HG02970 (cell line): ENCODE data around the gene HCN1.
"Not testable (repeated sequence)": the region's sequence is repeated elsewhere in the genome, so short reads cannot be mapped to it uniquely, and the experiment has no call there.

ENCODE experiments used
- ATAC-seq: cut with Tn5 transposase; IDR thresholded peaks from one replicate; pipeline ENCODE4 v1.9.1; 2021; ENCODE audit warnings: mild to moderate bottlenecking, moderate library complexity, moderate number of reproducible peaks; ENCODE audit not compliant: unreplicated experiment, low FRiP score

The HCN1 gene

DNA sequence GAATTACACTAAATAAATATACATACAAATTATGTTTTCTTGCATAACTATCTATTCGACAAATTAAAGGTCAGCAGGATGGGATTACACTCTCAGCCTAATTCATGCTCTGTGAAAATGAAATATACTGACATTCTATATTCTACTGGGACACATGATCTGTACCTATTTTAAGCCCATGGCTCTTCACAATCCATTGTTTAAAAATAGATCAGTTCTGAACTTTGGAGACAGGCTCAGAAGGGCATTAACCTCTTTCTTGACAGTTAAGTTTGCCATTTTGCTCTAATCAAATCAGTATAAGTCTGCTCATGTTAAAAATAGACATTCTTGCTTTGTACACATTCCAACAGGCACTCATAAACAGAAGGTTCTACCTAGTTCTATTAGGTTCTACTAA, 361.2 kb downstream of the HCN1 start:
- ATAC-seq: no peak

DNA sequence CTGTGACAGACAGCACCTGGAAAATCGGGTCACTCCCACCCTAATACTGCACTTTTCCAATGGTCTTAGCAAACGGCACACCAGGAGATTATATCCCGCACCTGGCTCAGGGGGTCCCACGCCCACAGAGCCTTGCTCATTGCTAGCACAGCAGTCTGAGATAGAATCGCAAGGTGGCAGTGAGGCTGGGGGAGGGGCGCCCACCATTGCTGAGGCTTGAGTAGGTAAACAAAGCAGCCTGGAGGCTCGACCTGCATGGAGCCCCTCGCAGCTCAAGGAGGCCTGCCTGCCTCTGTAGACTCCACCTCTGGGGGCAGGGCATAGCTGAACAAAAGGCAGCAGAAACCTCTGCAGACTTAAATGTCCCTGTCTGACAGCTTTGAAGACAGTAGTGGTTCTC, 383.6 kb downstream of the HCN1 start:
- not testable (repeated sequence) for ATAC-seq

- ATAC-seq: no peak
Measured at GRCh38 chr5:45295231-45295630, 400.9 kb downstream of the HCN1 start.

GRCh38 chr5:45288746-45289145, 407.4 kb downstream of the HCN1 start:
- ATAC-seq: no peak

DNA sequence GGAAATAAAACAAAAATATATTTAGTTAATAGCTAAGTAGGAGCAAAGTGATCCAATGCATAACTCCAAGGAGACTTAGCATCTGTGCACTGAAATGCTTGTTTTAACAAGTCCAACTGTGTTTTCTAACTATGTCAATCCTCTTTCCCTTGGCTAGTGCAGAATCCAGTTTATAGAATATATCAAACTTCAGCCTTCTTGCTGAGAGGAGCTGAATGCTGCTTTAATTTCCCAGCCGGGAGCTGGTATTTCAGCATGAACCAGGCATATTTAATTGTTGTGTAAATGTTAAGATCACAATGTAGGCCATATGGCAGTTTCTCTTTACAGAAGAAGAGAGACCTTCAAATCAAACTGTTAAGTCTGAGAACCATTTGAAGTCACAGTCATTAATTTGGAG, 411.7 kb downstream of the HCN1 start:
- no peak for ATAC-seq

- no peak for ATAC-seq
Measured at GRCh38 chr5:45281081-45281480, 415.1 kb downstream of the HCN1 start.

GRCh38 chr5:45279109-45279508, 417.1 kb downstream of the HCN1 start:
- no peak for ATAC-seq

DNA sequence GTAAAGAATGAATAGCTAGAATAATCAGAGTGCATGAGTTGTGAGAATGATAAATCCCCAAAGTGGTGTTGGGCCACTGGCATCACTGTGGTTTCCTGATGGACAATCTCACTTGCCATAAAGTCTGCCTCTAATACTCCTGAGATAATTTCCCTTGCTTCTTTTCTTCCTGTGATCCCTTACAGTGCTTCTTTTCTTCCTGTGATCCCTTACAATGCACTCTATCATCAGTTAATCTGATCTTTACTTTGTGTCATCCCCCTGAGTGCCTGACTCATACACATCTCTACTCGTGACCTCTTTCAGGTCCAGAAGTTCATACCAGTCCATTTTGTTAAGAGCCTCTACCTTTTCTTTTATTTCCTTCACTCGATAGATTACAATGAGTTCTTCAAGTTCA, 418.3 kb downstream of the HCN1 start:
- ATAC-seq: no peak

GRCh38 chr5:45274241-45274640, 421.9 kb downstream of the HCN1 start:
- ATAC-seq: no peak

DNA sequence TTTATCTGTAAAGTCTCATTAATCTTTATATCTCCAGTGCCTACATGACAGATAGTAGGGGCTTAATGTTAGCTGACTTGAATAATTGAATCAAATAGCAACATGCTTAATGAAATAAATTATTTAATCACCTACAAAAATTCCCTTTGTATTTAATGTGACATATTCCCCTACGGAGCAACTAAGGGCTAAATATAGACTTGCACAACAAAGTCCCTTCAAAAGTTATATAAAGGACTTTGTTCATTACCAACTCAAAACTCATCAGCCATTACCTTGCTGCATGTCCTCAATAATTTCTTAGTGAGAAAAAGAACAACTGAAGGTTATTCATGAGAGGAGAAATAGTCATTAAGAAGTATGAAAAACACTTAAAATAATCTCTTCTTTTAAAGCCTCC, 424.6 kb downstream of the HCN1 start:
- no peak for ATAC-seq

GRCh38 chr5:45264447-45264846, 431.7 kb downstream of the HCN1 start:
- ATAC-seq: no peak

GRCh38 chr5:45262061-45262590, 434.1 kb downstream of the HCN1 start:
- no peak for ATAC-seq

GRCh38 chr5:45261125-45261524, 435.1 kb downstream of the HCN1 start:
- ATAC-seq: no peak

GRCh38 chr5:45260292-45260691, 435.9 kb downstream of the HCN1 start:
- ATAC-seq: no peak

DNA sequence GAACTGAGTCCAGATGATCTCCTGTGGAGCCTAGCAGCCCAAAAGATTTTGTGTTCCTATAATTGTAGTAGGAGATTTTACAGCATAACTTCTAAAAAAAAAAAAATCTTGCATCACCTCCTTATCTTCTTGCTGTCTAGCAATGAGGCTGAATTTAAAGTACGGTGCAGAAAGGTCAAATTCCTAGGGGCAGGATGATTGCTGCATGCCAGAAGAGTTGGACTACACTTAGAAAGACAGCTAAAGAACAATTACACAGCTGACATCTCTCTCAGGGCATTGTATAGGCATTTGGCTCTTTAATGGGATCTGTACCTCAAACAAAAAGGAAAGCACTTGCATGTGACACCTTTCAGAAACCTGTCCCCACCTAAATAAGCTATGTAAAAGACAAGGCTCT, 443.2 kb downstream of the HCN1 start:
- ATAC-seq: no peak

DNA sequence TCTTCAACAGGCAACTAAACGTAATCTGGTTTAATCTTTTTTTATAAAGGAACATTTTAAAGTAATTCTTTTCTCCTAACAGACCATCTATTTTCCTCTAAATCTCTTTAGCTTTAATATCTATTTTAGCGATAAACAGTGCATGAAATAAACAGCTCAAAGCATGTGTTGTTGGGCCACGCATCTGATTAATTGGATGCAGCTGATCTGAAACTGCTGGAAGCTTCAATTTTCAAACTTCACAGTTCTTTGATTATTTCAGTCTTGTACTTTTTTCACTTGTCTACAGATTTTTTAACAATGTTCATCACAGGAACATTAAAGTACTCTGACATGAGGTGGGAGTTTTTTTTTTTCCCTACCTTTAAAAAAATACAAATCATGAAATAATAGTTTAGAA, 443.6 kb downstream of the HCN1 start:
- ATAC-seq: no peak

DNA sequence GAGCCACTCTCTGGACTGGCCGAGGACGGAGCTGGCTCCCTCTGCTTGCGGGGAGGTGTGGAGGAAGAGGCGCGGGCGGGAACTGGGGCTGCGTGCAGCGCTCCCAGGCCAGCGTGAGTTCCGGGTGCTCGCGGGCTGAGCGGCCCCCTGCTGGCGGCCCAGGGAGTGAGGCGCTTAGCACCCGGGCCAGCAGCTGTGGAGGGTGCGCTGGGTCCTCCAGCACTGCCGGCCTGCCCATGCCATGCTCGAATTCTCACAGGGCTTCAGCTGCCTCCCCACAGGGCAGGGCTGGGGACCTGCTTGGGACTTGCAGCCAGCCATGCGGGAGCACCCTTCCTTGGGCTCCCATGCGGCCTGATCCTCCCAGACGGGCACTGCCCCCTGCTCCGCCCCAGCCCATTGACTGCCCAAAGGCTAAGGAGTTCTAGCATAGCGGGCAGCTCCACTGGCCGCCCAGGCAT, 470.6 kb downstream of the HCN1 start:
- ATAC-seq: no peak

DNA sequence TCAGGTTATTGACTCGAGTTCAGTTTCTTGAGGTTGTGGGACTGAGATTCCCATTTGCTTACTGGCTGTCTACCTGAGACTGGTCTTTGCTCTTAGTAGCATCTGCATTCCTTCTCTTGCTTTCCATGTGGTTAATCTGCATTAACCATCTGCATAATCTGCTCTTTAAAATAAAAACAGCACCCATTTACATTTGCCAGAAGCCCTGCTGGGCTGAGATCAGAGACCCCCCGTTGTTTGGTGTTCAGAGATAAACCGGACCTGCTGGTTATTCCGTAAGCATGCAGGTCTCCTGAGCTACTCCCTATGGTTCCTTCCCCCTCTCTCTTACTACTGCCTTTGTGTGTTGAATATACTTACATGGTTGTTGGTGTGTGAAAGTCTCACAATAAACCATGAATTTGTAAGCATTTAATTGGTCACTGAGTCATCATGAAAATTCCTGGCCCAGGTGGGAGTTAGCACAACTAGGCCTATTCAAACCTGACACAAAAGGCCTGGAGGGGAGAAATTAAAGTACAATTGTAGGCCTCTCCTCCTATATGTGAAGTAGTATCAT, 490.7 kb downstream of the HCN1 start:
- no peak for ATAC-seq
